ENCODE measurements around the gene ZNF493.
A peak's percentile ranks its signal among the peaks of the same experiment; 100 is the strongest.

The ZNF493 gene

DNA sequence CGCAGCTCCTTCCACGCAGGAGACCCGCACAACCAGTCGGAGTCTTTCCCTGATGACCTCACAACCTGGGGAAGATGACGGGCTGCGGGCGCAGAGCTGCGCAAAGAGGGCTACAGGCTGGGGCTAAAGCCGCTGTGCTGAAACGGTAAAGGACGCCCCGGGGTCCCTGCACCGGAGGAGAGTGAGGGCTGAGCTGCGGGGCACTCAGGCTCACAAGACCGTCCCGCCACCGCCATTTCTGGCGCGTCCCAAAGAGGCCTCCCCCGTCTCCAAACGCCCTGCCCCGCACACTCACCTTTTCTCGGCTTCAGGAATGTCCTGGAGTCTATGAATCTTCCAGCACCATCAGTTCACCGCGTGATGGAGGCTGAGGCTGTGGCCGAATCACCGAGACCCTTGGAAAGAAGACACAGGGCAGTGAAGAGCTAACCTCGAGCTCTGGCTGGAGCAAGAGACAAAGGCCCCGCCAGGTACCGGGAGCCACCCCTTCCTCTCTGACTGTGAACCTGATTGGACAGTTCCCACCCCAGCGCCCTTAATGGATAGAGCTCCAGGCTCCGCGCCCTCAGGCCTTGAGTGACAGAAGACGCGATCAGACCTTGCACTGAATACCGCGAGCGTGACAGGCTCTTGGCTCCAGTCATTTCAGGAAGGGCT lies 66.6 kb downstream of the ZNF493 start:
- peak; percentile 65 for DNase-seq

DNA sequence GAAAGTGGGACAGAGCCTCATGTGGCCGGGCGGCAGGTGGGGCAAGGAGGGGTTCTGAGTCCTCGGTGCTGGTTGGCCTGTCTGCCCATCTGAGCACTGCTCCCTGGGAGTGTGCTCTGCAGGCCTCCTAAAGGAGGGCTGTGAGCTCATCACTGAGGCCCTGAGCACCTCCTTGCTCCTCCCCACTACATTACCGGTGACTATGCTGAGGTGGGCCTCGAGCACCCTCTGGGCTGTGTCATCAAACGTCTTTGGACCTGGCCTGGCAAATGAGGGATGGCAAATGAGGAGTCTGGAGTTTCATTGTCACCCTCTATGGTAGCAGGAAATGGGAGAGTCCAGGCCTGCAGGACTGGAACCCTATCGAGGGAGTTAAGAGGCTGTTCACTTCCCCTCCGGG lies 69.7 kb downstream of the ZNF493 start:
- no peak for DNase-seq

DNA sequence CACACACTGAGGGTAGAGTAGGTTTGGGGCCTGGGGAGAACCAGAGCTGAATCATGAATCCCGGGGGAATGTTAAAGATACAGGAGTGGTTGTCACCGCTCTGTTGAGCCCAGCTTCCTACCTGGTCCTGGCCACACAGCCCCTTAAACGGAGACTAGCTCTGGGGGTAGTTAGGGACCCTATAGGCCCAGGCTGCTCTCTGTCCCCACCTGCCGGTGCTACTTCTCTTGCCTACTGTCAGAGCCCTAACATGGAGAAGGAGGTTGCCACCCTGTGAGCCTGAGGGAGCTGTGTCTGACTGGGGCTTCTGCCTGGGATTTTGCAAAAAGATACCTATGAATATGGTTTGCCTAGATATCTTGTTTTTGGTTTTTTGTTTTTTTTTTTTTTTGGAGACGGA lies 71.9 kb downstream of the ZNF493 start:
- no peak for DNase-seq

DNA sequence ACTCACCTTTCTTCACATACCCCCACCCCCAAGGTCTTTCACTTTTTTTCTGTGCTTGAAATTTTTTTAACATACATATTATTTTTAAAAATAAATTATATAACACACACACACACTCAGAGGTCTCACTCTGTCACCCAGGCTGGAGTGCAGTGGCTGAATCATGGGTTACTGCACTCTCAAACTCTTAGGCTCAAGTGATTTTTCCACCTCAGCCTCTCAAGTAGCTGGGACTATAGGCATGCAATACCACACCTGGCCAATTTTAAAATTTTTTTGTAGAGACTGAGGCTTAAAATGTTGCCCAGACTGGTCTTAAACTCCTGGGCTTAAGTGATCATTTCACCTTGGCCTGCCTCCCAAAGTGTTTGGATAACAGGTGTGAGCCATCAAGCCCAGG lies 75.6 kb downstream of the ZNF493 start:
- DNase-seq: no peak

DNA sequence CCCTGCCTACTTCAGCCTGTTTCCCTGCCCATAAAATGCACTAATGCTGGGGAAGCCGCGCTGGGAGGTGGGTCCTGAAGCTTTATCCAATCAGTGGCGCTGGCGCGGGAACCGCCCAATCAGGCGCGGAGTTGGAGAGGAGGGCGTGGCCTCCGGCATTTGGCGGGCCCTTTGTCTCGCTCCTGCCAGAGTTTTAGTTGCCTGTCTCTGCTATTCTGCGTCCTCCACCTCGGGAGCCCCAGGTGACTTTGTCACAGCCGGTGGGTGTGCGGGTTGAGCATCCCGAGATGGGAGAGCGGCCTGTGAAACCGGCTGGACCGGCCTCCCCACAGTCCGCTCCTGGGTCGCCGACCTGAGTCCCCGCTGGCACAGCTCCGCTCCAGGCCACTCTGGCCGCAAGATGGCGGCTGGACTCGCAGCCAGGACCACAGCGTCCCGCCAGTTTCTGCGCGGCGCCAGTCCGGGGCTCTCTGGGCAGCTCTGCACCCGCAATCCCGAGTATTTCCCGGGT lies 77.8 kb downstream of the ZNF493 start:
- peak; percentile 91 for DNase-seq

Measured in activated CD8-positive, alpha-beta memory T cell treated with anti-CD3 and anti-CD28 coated beads, Interleukin-2, amount 50 U/mL, for 48 hours (primary cell).